ENCODE measurements around the gene MYORG. TPM values are rescaled to one million over a fixed set of nuclear protein-coding genes. Genes with fewer than 3 reads are reported as not detected.

The MYORG gene
- total RNA-seq, 1 experiment from 2014 or later = 3.0 TPM

DNA sequence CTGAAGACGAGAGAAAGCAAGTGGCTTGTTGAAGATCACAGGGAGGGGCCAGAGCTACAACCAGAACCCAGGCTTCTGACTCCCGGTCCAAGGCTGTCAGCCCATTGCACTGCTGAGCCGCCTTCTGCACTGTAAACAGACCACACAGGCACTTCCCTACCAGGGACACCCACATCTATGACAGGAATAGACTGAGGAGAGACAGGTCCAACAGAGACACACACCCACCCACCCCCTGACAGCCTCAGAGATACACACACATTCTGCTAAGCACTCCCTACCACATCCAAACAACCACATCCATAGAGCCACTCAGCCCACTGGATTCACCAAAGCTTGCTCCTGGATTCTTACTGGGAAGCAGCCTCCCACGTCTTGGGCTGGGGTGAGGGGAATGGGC is 23.0 kb upstream of the MYORG start:
- ChIA-PET POLR2A (ENCODE audit: unreplicated experiment) (no interaction called here), CTCF (no interaction called here)
- no peak overlapping the region for H3K27ac ChIP-seq
- H3K79me2 ChIP-seq (ENCODE audit: low read depth) = no peaks in the 10 kb centered on the region
- no peaks in the 10 kb centered on the region for H3K27me3 ChIP-seq (ENCODE audit: insufficient read depth, low read depth)
- no peaks in the 10 kb centered on the region for H3K36me3 ChIP-seq (ENCODE audit: low read depth)
- 0 out of 2 replicates have a peak, but pooled peaks cover 4% of the 10 kb centered on the region for H4K20me1 ChIP-seq (ENCODE audit: insufficient read depth)
- intact Hi-C loops (cut with micrococcal nuclease; ENCODE audit: unreplicated experiment) = no loop called here
- no peaks in the 10 kb centered on the region for H3K9me2 ChIP-seq (ENCODE audit: insufficient read depth)
- no peaks in the 10 kb centered on the region for H3K4me1 ChIP-seq (replicated peaks; ENCODE audit: insufficient read depth)
- H3F3A ChIP-seq (ENCODE audit: insufficient read depth, low read depth) = no peaks in the 10 kb centered on the region
- DNase-seq = no peak
- no TSS peak for BruUV-seq (replicated peaks)
- no peak overlapping the region for H3K4me2 ChIP-seq
- TF ChIP-seq EZH2 (IDR thresholded peaks at IDR 0.05; ENCODE audit: low read depth) = no peak
- TF ChIP-seq, protein P1, sequence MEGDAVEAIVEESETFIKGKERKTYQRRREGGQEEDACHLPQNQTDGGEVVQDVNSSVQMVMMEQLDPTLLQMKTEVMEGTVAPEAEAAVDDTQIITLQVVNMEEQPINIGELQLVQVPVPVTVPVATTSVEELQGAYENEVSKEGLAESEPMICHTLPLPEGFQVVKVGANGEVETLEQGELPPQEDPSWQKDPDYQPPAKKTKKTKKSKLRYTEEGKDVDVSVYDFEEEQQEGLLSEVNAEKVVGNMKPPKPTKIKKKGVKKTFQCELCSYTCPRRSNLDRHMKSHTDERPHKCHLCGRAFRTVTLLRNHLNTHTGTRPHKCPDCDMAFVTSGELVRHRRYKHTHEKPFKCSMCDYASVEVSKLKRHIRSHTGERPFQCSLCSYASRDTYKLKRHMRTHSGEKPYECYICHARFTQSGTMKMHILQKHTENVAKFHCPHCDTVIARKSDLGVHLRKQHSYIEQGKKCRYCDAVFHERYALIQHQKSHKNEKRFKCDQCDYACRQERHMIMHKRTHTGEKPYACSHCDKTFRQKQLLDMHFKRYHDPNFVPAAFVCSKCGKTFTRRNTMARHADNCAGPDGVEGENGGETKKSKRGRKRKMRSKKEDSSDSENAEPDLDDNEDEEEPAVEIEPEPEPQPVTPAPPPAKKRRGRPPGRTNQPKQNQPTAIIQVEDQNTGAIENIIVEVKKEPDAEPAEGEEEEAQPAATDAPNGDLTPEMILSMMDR (conservative IDR thresholded peaks at IDR 0.05) = no peak
- no peak overlapping the region for H3K4me3 ChIP-seq
- H3K9me3 ChIP-seq (ENCODE audit: insufficient read depth, low read depth) = no peaks in the 10 kb centered on the region
- no peak overlapping the region for H2AFZ ChIP-seq

DNA sequence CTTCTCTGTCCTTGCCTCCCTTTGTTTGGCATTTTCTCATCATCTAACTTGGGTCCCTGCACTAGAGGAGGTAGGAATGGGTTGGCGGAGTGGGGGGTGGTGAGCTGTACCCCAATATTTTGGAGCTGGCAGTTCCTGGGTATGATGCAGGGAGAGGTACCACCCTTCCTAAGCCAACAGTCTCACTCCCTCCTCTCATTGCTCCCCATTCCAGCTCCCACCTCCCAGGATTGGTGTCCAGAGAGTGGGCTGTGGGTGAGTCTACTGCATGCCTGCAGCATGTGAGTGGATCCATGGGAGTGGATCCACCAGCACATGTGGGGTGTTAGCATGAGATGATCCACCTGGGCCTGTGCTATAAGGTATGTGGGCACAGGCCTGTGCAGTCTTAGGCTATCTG is 22.2 kb upstream of the MYORG start:
- Histone ChIP-seq H3K9me3 (ENCODE audit: insufficient read depth, low read depth) (no peaks in the 10 kb centered on the region), H3K36me3 (ENCODE audit: low read depth) (no peaks in the 10 kb centered on the region), H3K4me3 (no peak overlapping the region), H3F3A (ENCODE audit: insufficient read depth, low read depth) (no peaks in the 10 kb centered on the region), H3K79me2 (ENCODE audit: low read depth) (no peaks in the 10 kb centered on the region), H3K27me3 (ENCODE audit: insufficient read depth, low read depth) (no peaks in the 10 kb centered on the region), H3K27ac (no peak overlapping the region), H2AFZ (no peak overlapping the region), H4K20me1 (ENCODE audit: insufficient read depth) (no peaks in the 10 kb centered on the region), H3K4me1 (replicated peaks; ENCODE audit: insufficient read depth) (no peaks in the 10 kb centered on the region), H3K9me2 (ENCODE audit: insufficient read depth) (no peaks in the 10 kb centered on the region), H3K4me2 (no peak overlapping the region)
- intact Hi-C loops (cut with micrococcal nuclease; ENCODE audit: unreplicated experiment) = no loop called here
- no TSS peak for BruUV-seq (replicated peaks)
- CTCF ChIA-PET = no interaction called here
- no peak for DNase-seq
- POLR2A ChIA-PET (ENCODE audit: unreplicated experiment) = no interaction called here
- TF ChIP-seq, protein P1 (conservative IDR thresholded peaks at IDR 0.05) = no peak
- TF ChIP-seq EZH2 (IDR thresholded peaks at IDR 0.05; ENCODE audit: low read depth) = no peak

DNA sequence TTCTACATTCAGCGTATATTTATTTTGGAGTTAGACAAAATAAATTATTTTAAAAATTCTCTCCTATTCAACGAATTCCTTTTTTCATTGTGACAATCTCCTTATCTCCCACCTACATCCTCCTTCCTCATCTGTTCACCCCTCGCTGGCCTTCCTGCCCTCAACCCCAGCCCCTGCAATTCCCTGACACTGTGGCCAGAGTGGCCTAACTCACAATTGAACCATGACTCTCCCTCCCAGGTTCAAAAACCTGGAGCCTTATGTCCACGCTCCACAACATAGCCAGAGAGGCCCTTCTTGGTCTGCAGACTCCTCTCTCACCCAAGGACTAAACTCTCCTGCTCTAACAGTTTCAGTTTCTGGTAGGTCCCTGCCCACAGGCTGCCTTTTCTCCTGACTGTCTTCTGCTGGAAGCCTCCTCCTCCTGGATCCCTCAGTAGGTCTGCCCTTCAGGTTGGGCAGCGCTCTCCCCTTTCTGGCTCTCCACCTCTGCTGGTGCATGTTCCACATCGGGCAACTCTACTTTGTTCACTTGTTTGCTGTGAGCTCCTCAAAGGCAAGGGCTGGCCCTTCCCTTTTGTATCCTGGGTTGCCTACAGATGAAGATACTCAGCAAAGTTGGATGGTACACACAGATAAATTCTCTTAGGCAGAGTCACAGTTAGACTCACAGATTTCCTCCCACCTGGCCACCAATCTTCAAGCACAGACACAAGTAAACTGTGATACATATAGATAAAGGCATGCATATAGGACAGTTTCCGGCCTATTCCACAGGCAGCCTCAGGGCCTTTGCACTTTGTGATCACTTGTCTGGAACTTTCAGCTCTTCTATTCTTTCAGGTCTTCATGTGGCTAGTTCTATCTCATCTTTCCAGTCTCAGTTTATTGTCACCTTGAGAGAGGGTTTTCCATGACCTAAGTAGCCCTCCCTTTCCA is 19.8 kb upstream of the MYORG start:
- no peak for DNase-seq
- intact Hi-C loops (cut with micrococcal nuclease; ENCODE audit: unreplicated experiment) = no loop called here
- no TSS peak for BruUV-seq (replicated peaks)
- Histone ChIP-seq H3K79me2 (ENCODE audit: low read depth) (no peaks in the 10 kb centered on the region), H2AFZ (no peak overlapping the region), H3K27ac (no peak overlapping the region), H3K4me3 (no peak overlapping the region), H3K36me3 (ENCODE audit: low read depth) (no peaks in the 10 kb centered on the region), H3F3A (ENCODE audit: insufficient read depth, low read depth) (no peaks in the 10 kb centered on the region), H3K9me2 (ENCODE audit: insufficient read depth) (no peaks in the 10 kb centered on the region), H4K20me1 (ENCODE audit: insufficient read depth) (no peaks in the 10 kb centered on the region), H3K9me3 (ENCODE audit: insufficient read depth, low read depth) (no peaks in the 10 kb centered on the region), H3K27me3 (ENCODE audit: insufficient read depth, low read depth) (no peaks in the 10 kb centered on the region), H3K4me2 (no peak overlapping the region), H3K4me1 (replicated peaks; ENCODE audit: insufficient read depth) (no peaks in the 10 kb centered on the region)
- POLR2A ChIA-PET (ENCODE audit: unreplicated experiment) = no interaction called here
- CTCF ChIA-PET = no interaction called here
- no peak for TF ChIP-seq EZH2 (IDR thresholded peaks at IDR 0.05; ENCODE audit: low read depth)
- TF ChIP-seq, protein P1 (conservative IDR thresholded peaks at IDR 0.05) = no peak

Data from PC-9 (cell line).